GM19324 (cell line): ENCODE measurements around the gene HM13.
A peak's percentile ranks its signal among the peaks of the same experiment; 100 is the strongest.
"Not testable (repeated sequence)": the region's sequence is repeated elsewhere in the genome, so short reads cannot be mapped to it uniquely, and the experiment has no call there.

ENCODE experiments used
- ATAC-seq: cut with Tn5 transposase; IDR thresholded peaks from one replicate; pipeline ENCODE4 v1.9.1; 2021; ENCODE audit warnings: mild to moderate bottlenecking, moderate library complexity; ENCODE audit not compliant: unreplicated experiment, low FRiP score

Gene HM13

GRCh38 chr20:31514154-31515071 is at the start of gene HM13:
TSS of gene HM13 (plus strand) at chr20:31514442. CDS start at chr20:31514552, 110 bp downstream.
- ATAC-seq: peak; percentile 91

GRCh38 chr20:31470946-31471345 is 43.3 kb upstream of the HM13 start:
- not testable (repeated sequence) for ATAC-seq

GRCh38 chr20:31472395-31473330 is 41.6 kb upstream of the HM13 start:
- ATAC-seq: no peak

GRCh38 chr20:31473331-31474096 is 40.7 kb upstream of the HM13 start:
- no peak for ATAC-seq

GRCh38 chr20:31474097-31474436 is 40.2 kb upstream of the HM13 start:
- ATAC-seq: no peak

GRCh38 chr20:31474758-31475427 is 39.3 kb upstream of the HM13 start, which contains the start of the genes DEFB124 and REM1:
TSS of gene DEFB124 (minus strand) at chr20:31475127. CDS start at chr20:31473013, 2,114 bp downstream.
TSS of gene REM1 (plus strand) at chr20:31475288. CDS start at chr20:31476446, 1,158 bp downstream.
- no peak for ATAC-seq

GRCh38 chr20:31475472-31476293 is 38.6 kb upstream of the HM13 start:
- no peak for ATAC-seq

- ATAC-seq: no peak
Observed at GRCh38 chr20:31476294-31476585, 38.0 kb upstream of the HM13 start.

- ATAC-seq: no peak
Observed at GRCh38 chr20:31476643-31477215, 37.5 kb upstream of the HM13 start.

GRCh38 chr20:31484001-31484400 is 30.2 kb upstream of the HM13 start:
- ATAC-seq: no peak

- ATAC-seq: no peak
Observed at GRCh38 chr20:31485450-31486339, 28.5 kb upstream of the HM13 start.

GRCh38 chr20:31488115-31488514 is 26.1 kb upstream of the HM13 start:
- no peak for ATAC-seq

- ATAC-seq: no peak
Observed at GRCh38 chr20:31489152-31489551, 25.1 kb upstream of the HM13 start.

- ATAC-seq: no peak
Observed at GRCh38 chr20:31490752-31491151, 23.5 kb upstream of the HM13 start.

- no peak for ATAC-seq
Observed at GRCh38 chr20:31494131-31494530, 20.1 kb upstream of the HM13 start.

GRCh38 chr20:31496761-31497295 is 17.4 kb upstream of the HM13 start:
- no peak for ATAC-seq

- ATAC-seq: no peak
Observed at GRCh38 chr20:31497838-31498540, 16.3 kb upstream of the HM13 start.
